ENCODE data around the gene LATS2. TPM values are rescaled to one million over a fixed set of nuclear protein-coding genes. Genes with fewer than 3 reads are reported as not detected.
A peak's percentile ranks its signal among the peaks of the same experiment; 100 is the strongest.

LATS2 gene
- total and polyA plus RNA-seq, 2 of the 8 experiments (the other 6 are each of a cell fraction or from before 2014, with no cell fraction given): 8.3 to 26.2 TPM

GRCh38 chr13:21055511-21056045 lies 5.8 kb downstream of the LATS2 start:
- DNase-seq (ENCODE audit: low read depth in 1 of 2, low spot score in 2 of 2) (no peak), FAIRE-seq (no peak)
- peaks cover 32 to 47% of the 10 kb centered on the region in 2 experiments for H4K20me1 ChIP-seq (replicated peaks in 1 of 2; ENCODE audit: control insufficient read depth in 1 of 2, insufficient read depth in 2 of 2, low read length in 2 of 2)
- H2BK5ac ChIP-seq (ENCODE audit: low read depth, low read length): peak overlapping the region; percentile 26; the same call in 1 of the 2 replicates
- H2AFZ ChIP-seq (ENCODE audit: low read length): no peak overlapping the region
- no peak overlapping the region for H2BK12ac ChIP-seq (ENCODE audit: low read depth, low read length)
- peaks cover 0 to 8% (median 3%) of the 10 kb centered on the region in 4 experiments for H3K4me1 ChIP-seq (replicated peaks in 1 of 4; ENCODE audit: control insufficient read depth in 3 of 4, insufficient read depth in 4 of 4, low read length in 3 of 4)
- CTCF ChIA-PET (ENCODE audit: partially characterized antibody): interaction anchor here (1.1 to 2.3 kb wide), 3 partner anchors 58 to 341 kb away, joined by 3 to 5 read pairs (median 3); no protein-coding TSS in a partner anchor
- H3K79me1 ChIP-seq (ENCODE audit: low read depth, low read length): peaks cover 17% of the 10 kb centered on the region
- no peak overlapping the region for H2BK15ac ChIP-seq (ENCODE audit: low read length)
- peaks cover 0 to 2% (median 0%) of the 10 kb centered on the region in 4 experiments; a peak in 1 of 8 replicates for H3K36me3 ChIP-seq (ENCODE audit: control insufficient read depth in 2 of 4, insufficient read depth in 4 of 4, low read length in 3 of 4)
- H3K27me3 ChIP-seq (replicated peaks in 1 of 4; ENCODE audit: control insufficient read depth in 3 of 4, extremely low read depth in 1 of 4, insufficient read depth in 3 of 4, low read length in 3 of 4): no peaks in the 10 kb centered on the region
- H4K5ac ChIP-seq (ENCODE audit: insufficient read length, low read depth, low read length): no peak overlapping the region
- H3K14ac ChIP-seq (ENCODE audit: insufficient read length): no peak overlapping the region
- H4K91ac ChIP-seq (replicated peaks; ENCODE audit: insufficient read length, low read length): no peak overlapping the region
- H2BK120ac ChIP-seq (replicated peaks; ENCODE audit: low read depth, low read length): no peak overlapping the region
- no peak overlapping the region for H3K18ac ChIP-seq (ENCODE audit: extremely low read depth, low read length)
- no peak overlapping the region for H3K56ac ChIP-seq (replicated peaks; ENCODE audit: insufficient read length, low read depth, low read length)
- H3K23me2 ChIP-seq (ENCODE audit: low read depth, low read length): peaks cover 4% of the 10 kb centered on the region; the same call in 1 of the 2 replicates
- no peak; the same call in 1 of the 2 replicates for TF ChIP-seq POLR2AphosphoS5 (IDR thresholded peaks at IDR 0.05; ENCODE audit: low read depth, low read length)
- TF ChIP-seq EGR1 (IDR thresholded peaks at IDR 0.05; ENCODE audit: borderline replicate concordance, low read depth, low read length): no peak
- TF ChIP-seq FOSL1 (IDR thresholded peaks at IDR 0.05; ENCODE audit: insufficient read depth, low read depth, low read length): no peak
- no peak for TF ChIP-seq SRF (IDR thresholded peaks at IDR 0.05; ENCODE audit: low read depth, low read length)
- TF ChIP-seq ASH2L (IDR thresholded peaks at IDR 0.05; ENCODE audit: low read length): no peak
- TF ChIP-seq NANOG (IDR thresholded peaks at IDR 0.05; ENCODE audit: insufficient read depth, low read depth, low read length, poor library complexity, severe bottlenecking): no peak
- 86% methylated on average over 2 of the region's 2 CpGs; no CpG with 5 or more reads in 1 of the 2 experiments for WGBS, 2 experiments (ENCODE audit: extremely low coverage in 1 of 2, insufficient coverage in 1 of 2, insufficient read length in 1 of 2, insufficient replicate concordance in 2 of 2, low coverage in 1 of 2, low lambda C conversion rate in 2 of 2, missing lambda C conversion rate in 1 of 2)
- no peak overlapping the region for H3K27ac ChIP-seq (ENCODE audit: low read depth, low read length)
- peak overlapping the region; percentile 4; the same call in 1 of the 2 replicates for H2AK5ac ChIP-seq (ENCODE audit: low read depth, low read length)
- H3K4ac ChIP-seq (replicated peaks; ENCODE audit: insufficient read length, low read depth, low read length): no peak overlapping the region
- H3K4me2 ChIP-seq (ENCODE audit: insufficient read depth in 1 of 2, low read depth in 2 of 2, low read length in 2 of 2): no peak overlapping the region
- POLR2A ChIA-PET (ENCODE audit: partially characterized antibody): interaction anchor here (1.1 to 1.9 kb wide), 5 partner anchors 11 to 45 kb away, joined by 6 to 8 read pairs (median 6); no protein-coding TSS in a partner anchor
- H2BK20ac ChIP-seq (ENCODE audit: low read length): no peak overlapping the region
- H3K23ac ChIP-seq (ENCODE audit: insufficient read length): no peak overlapping the region
- H3K4me3 ChIP-seq (ENCODE audit: extremely low read depth in 1 of 4, insufficient read depth in 2 of 4, low read depth in 3 of 4, low read length in 4 of 4): no peak overlapping the region
- H3K79me2 ChIP-seq (ENCODE audit: control insufficient read depth in 1 of 2, insufficient read depth in 2 of 2, low read length in 2 of 2): peaks cover 37 to 97% of the 10 kb centered on the region in 2 experiments
- H3K9ac ChIP-seq (replicated peaks in 1 of 4; ENCODE audit: extremely low read depth in 1 of 4, low read depth in 3 of 4, low read length in 3 of 4): no peak overlapping the region
- H4K8ac ChIP-seq (ENCODE audit: extremely low read depth, insufficient read depth, low read length): no peak overlapping the region
- no peaks in the 10 kb centered on the region for H3K9me3 ChIP-seq (ENCODE audit: insufficient read depth in 2 of 2, low read depth in 1 of 2, low read length in 1 of 2)
